H1 (cell line): ENCODE data around the gene ARNT2.

Experiments
- CHD2 ChIP-seq: IDR thresholded peaks from 2 replicates; pipeline ENCODE4 v1.6.1; 2012; ENCODE audit warnings: low read length, improper control_type of control experiment
- EZH2 ChIP-seq: fragments of 200-600 bp; sonication (generic); IDR thresholded peaks from 2 replicates; pipeline ENCODE4 v1.7.1; 2012; ENCODE audit warnings: low read depth, mild to moderate bottlenecking, moderate library complexity, low read length, inconsistent platforms; ENCODE audit not compliant: severe bottlenecking
- HDAC2 ChIP-seq, 2 experiments: fragments of 300-600 bp in 1 of 2; sonication (generic) in 1 of 2; IDR thresholded peaks; 2 replicates each; pipeline ENCODE4 v1.6.1; 2011 to 2012; ENCODE audit warnings: low read depth in 2 of 2, low read length in 2 of 2, mild to moderate bottlenecking in 2 of 2, moderate library complexity in 2 of 2, borderline replicate concordance in 1 of 2, inconsistent platforms in 1 of 2
- POLR2A ChIP-seq, 2 experiments: IDR thresholded peaks; 1 replicate in 1 of 2; 2 replicates in 1 of 2; pipeline ENCODE4 v1.6.1; 2011; ENCODE audit warnings: low read depth in 2 of 2, low read length in 2 of 2, mild to moderate bottlenecking in 2 of 2; ENCODE audit errors: control extremely low read depth in 1 of 2
- RFX5 ChIP-seq: IDR thresholded peaks from 2 replicates; pipeline ENCODE4 v1.6.1; 2011; ENCODE audit warnings: low read depth, low read length, improper control_type of control experiment, borderline replicate concordance
- ZNF274 ChIP-seq: IDR thresholded peaks from 2 replicates; pipeline ENCODE4 v1.7.0; 2012; ENCODE audit warnings: low read length, borderline replicate concordance; ENCODE audit errors: extremely low read depth
- TF ChIP-seq, protein P1 (sequence below): fragments of 300-600 bp; sonication (generic); IDR thresholded peaks from 2 replicates; pipeline ENCODE4 v1.7.1; 2012; ENCODE audit warnings: low read length, moderate library complexity, mild to moderate bottlenecking, inconsistent platforms; ENCODE audit not compliant: insufficient replicate concordance
- TF ChIP-seq, protein P2 (sequence below), 3 experiments: IDR thresholded peaks; 1 replicate in 2 of 3; 2 replicates in 1 of 3; pipeline versions ENCODE4 v1.5.1 to v1.6.1; 2011; ENCODE audit warnings: low read length in 3 of 3, mild to moderate bottlenecking in 3 of 3, inconsistent platforms in 2 of 3, low read depth in 1 of 3, moderate library complexity in 1 of 3; ENCODE audit not compliant: insufficient read depth in 1 of 3; ENCODE audit errors: control extremely low read depth in 1 of 3

DNA sequence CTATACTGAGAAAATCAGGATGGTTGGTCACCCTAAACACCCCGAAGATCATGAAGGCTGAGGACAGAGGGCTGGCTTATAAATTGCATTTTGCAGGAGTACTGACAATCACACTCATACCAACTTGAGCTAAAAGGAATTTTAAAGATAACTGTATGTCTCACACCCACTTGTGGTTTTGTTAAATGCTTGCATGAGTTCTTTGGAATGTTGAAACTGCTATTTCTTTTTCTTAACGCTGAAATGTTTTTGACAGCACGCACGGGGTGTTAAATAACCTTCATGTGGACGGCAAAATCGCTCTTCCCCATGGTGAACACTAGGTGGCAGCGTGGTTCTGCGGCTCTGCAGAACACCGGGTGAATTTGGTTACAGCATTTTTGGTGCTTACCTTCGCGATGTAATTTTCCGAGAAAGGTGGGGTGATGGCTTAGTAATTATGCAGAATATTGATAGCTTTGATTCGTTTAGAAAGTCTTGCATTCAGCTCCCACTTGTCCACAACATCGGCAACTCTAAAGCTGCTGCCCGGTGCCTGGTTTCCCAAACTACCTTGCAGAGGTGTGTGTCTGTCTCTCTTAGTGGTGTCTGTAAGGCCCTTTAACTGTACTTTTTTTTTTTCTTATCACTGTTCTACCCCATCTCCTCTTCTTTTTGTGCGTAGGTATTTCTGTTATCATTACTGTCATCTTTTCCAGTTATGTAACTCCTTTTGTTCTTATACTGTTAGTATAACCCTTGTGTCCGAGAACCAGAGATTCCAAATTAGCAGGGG lies 51.7 kb downstream of the ARNT2 start:
- TF ChIP-seq, protein P1, sequence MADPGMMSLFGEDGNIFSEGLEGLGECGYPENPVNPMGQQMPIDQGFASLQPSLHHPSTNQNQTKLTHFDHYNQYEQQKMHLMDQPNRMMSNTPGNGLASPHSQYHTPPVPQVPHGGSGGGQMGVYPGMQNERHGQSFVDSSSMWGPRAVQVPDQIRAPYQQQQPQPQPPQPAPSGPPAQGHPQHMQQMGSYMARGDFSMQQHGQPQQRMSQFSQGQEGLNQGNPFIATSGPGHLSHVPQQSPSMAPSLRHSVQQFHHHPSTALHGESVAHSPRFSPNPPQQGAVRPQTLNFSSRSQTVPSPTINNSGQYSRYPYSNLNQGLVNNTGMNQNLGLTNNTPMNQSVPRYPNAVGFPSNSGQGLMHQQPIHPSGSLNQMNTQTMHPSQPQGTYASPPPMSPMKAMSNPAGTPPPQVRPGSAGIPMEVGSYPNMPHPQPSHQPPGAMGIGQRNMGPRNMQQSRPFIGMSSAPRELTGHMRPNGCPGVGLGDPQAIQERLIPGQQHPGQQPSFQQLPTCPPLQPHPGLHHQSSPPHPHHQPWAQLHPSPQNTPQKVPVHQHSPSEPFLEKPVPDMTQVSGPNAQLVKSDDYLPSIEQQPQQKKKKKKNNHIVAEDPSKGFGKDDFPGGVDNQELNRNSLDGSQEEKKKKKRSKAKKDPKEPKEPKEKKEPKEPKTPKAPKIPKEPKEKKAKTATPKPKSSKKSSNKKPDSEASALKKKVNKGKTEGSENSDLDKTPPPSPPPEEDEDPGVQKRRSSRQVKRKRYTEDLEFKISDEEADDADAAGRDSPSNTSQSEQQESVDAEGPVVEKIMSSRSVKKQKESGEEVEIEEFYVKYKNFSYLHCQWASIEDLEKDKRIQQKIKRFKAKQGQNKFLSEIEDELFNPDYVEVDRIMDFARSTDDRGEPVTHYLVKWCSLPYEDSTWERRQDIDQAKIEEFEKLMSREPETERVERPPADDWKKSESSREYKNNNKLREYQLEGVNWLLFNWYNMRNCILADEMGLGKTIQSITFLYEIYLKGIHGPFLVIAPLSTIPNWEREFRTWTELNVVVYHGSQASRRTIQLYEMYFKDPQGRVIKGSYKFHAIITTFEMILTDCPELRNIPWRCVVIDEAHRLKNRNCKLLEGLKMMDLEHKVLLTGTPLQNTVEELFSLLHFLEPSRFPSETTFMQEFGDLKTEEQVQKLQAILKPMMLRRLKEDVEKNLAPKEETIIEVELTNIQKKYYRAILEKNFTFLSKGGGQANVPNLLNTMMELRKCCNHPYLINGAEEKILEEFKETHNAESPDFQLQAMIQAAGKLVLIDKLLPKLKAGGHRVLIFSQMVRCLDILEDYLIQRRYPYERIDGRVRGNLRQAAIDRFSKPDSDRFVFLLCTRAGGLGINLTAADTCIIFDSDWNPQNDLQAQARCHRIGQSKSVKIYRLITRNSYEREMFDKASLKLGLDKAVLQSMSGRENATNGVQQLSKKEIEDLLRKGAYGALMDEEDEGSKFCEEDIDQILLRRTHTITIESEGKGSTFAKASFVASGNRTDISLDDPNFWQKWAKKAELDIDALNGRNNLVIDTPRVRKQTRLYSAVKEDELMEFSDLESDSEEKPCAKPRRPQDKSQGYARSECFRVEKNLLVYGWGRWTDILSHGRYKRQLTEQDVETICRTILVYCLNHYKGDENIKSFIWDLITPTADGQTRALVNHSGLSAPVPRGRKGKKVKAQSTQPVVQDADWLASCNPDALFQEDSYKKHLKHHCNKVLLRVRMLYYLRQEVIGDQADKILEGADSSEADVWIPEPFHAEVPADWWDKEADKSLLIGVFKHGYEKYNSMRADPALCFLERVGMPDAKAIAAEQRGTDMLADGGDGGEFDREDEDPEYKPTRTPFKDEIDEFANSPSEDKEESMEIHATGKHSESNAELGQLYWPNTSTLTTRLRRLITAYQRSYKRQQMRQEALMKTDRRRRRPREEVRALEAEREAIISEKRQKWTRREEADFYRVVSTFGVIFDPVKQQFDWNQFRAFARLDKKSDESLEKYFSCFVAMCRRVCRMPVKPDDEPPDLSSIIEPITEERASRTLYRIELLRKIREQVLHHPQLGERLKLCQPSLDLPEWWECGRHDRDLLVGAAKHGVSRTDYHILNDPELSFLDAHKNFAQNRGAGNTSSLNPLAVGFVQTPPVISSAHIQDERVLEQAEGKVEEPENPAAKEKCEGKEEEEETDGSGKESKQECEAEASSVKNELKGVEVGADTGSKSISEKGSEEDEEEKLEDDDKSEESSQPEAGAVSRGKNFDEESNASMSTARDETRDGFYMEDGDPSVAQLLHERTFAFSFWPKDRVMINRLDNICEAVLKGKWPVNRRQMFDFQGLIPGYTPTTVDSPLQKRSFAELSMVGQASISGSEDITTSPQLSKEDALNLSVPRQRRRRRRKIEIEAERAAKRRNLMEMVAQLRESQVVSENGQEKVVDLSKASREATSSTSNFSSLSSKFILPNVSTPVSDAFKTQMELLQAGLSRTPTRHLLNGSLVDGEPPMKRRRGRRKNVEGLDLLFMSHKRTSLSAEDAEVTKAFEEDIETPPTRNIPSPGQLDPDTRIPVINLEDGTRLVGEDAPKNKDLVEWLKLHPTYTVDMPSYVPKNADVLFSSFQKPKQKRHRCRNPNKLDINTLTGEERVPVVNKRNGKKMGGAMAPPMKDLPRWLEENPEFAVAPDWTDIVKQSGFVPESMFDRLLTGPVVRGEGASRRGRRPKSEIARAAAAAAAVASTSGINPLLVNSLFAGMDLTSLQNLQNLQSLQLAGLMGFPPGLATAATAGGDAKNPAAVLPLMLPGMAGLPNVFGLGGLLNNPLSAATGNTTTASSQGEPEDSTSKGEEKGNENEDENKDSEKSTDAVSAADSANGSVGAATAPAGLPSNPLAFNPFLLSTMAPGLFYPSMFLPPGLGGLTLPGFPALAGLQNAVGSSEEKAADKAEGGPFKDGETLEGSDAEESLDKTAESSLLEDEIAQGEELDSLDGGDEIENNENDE = no peak
- TF ChIP-seq HDAC2 (IDR thresholded peaks at IDR 0.05; ENCODE audit: borderline replicate concordance in 1 of 2, low read depth in 2 of 2, low read length in 2 of 2) = no peak
- no peak for TF ChIP-seq RFX5
- no peak for TF ChIP-seq POLR2A (IDR thresholded peaks at IDR 0.05; ENCODE audit: control extremely low read depth in 1 of 2, low read depth in 2 of 2, low read length in 2 of 2)
- TF ChIP-seq EZH2 = no peak
- no peak for TF ChIP-seq CHD2
- no peak for TF ChIP-seq ZNF274
- TF ChIP-seq, protein P2, sequence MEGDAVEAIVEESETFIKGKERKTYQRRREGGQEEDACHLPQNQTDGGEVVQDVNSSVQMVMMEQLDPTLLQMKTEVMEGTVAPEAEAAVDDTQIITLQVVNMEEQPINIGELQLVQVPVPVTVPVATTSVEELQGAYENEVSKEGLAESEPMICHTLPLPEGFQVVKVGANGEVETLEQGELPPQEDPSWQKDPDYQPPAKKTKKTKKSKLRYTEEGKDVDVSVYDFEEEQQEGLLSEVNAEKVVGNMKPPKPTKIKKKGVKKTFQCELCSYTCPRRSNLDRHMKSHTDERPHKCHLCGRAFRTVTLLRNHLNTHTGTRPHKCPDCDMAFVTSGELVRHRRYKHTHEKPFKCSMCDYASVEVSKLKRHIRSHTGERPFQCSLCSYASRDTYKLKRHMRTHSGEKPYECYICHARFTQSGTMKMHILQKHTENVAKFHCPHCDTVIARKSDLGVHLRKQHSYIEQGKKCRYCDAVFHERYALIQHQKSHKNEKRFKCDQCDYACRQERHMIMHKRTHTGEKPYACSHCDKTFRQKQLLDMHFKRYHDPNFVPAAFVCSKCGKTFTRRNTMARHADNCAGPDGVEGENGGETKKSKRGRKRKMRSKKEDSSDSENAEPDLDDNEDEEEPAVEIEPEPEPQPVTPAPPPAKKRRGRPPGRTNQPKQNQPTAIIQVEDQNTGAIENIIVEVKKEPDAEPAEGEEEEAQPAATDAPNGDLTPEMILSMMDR (IDR thresholded peaks at IDR 0.05; ENCODE audit: control extremely low read depth in 1 of 3, insufficient read depth in 1 of 3, low read depth in 1 of 3, low read length in 3 of 3) = peak; percentile 90 to 94 (median 91)
